Measurements from ENCODE around the gene CSNK2A3.

CSNK2A3 gene

DNA sequence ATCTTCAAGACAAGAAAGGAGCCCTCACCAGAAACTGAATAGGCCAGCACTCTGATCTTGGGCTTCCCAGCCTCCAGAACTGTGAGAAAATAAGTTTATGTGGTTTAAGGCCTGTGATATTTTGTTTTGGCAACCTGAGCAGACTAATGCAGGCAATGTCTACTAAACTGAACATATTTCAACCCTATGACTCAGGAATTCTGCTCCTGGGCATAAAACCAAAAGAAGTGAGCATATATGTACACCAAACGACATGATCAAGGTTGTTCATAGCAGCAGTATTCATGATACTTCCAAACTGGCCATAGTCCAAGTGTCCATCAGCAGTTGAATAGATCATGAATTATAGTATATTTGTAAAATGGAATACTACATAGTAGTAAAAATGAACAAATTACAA, 29.0 kb downstream of the CSNK2A3 start:
- no peak for DNase-seq (ENCODE audit: low read depth)
- H3K4me3 ChIP-seq (ENCODE audit: low read depth, low read length): no peak overlapping the region
- TF ChIP-seq CTCF (conservative IDR thresholded peaks at IDR 0.05; ENCODE audit: low read depth, low read length): no peak

- no peak for TF ChIP-seq CTCF (conservative IDR thresholded peaks at IDR 0.05; ENCODE audit: low read depth, low read length)
- H3K4me3 ChIP-seq (ENCODE audit: low read depth, low read length): no peak overlapping the region
- no peak for DNase-seq (ENCODE audit: low read depth)
These were observed 30.9 kb downstream of the CSNK2A3 start for GRCh38 chr11:11322101-11322500.

DNA sequence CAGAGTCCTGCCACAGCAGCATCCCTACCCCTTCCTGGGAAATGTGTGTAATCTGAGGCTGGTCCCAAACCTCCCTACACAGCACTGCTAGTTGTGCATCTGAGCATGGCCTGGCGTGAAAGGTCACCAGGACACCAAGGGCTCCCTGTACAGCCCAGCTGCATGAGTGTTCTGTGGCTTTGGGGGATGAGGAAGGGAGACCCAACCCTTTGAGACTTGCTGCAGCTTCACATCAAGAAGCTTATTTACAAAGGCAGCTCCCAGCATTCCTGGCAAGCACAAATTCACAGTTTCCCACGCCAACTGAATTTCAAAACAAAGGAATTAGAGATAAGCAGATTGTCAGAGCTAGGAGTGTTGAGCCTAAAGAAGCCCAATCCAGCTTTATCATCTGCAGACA, 32.2 kb downstream of the CSNK2A3 start:
- no peak overlapping the region for H3K4me3 ChIP-seq (ENCODE audit: low read depth, low read length)
- no peak for DNase-seq (ENCODE audit: low read depth)
- no peak for TF ChIP-seq CTCF (conservative IDR thresholded peaks at IDR 0.05; ENCODE audit: low read depth, low read length)

- no peak overlapping the region for H3K4me3 ChIP-seq (ENCODE audit: low read depth, low read length)
- no peak for DNase-seq (ENCODE audit: low read depth)
- TF ChIP-seq CTCF (conservative IDR thresholded peaks at IDR 0.05; ENCODE audit: low read depth, low read length): no peak
These were observed 34.1 kb downstream of the CSNK2A3 start for GRCh38 chr11:11318961-11319360.

DNA sequence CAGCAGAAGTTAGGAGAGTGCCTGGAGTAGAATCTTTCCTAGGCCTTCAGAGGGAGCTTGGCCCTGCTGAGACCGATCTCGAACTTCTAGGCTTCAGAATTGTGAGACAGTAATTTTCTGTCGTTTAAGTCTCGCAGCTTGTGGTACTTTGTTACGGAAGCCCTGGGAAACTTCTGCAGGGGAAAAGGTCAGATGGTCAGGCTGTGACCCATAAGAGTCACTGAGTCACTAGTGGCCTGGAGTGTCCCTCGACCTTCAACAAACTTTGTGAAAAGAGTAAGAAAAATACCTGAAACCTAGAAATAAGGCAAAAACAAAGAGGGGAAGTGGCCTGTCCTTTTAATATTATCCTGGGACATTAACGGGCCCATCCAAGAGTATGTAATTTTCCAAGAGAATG, 34.6 kb downstream of the CSNK2A3 start:
- no peak for TF ChIP-seq CTCF (conservative IDR thresholded peaks at IDR 0.05; ENCODE audit: low read depth, low read length)
- no peak overlapping the region for H3K4me3 ChIP-seq (ENCODE audit: low read depth, low read length)
- DNase-seq (ENCODE audit: low read depth): no peak

DNA sequence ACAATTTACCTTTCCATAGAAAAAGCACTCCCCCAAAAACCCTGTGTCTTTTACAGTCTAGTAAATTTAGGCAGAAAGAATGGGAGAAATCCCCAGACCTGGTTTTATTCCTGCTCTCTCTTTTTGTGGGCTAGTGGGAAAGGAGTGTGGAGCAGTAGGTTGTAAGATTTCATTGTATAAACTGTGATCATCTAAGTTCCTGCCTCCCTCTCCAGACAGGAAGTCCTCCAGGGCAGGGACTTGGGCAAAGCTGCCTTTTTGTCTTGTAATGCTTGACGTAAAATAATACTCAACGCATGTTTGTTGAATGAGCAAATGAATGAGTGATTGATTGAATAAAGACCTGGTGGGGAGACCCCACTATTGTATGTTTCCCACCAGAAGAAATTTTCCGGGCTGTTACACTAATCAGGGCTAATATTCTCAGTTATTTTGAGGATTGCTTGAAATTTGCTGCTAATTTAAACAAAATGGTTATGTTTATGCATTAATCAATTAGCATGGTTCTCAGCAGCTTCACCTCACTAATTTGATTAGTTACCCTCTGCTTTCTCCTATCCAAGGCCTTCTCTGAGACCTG, 36.3 kb downstream of the CSNK2A3 start:
- no peak for TF ChIP-seq CTCF (conservative IDR thresholded peaks at IDR 0.05; ENCODE audit: low read depth, low read length)
- DNase-seq (ENCODE audit: low read depth): no peak
- H3K4me3 ChIP-seq (ENCODE audit: low read depth, low read length): no peak overlapping the region

DNA sequence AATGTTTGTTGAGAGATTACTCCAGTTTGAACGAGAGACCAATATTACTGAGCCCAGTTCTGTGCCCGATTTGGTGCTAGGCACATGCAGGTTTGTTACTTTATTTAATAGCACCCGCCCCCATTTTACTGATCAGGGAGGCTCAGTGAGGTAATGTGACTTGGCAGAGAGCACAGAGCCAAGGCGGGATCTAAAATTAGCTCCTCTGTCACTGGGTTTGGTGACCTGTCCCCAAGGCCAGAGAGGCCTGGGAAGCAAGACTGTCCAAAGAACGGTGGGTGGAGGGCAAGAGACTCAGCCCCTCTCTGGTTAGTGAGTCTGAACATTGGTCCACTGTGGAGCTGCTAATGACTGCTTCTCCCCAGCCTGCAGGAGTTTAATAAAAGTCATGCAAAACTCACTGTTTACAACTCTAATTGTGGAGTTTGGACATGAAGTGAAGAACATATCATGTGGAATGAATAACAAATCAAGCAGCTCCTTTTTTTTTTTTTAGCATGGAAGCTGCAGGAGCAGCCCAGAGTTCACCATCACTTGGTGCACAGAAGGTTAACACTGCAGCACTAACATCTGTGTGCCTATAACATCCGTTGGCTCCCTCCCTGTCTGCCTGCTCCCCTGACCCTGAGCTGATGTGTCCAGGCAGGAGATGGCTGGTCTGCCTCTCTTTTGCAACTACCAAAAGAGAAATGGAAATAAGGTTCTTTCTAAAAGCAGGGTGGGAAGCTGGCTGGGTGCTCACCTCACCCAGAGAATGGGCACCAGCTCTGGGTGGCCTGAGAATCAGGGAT, 39.0 kb downstream of the CSNK2A3 start:
- H3K4me3 ChIP-seq (ENCODE audit: low read depth, low read length): no peak overlapping the region
- TF ChIP-seq CTCF (conservative IDR thresholded peaks at IDR 0.05; ENCODE audit: low read depth, low read length): no peak
- DNase-seq (ENCODE audit: low read depth): no peak
